ENCODE measurements around the gene CENPO. TPM values are rescaled to one million over a fixed set of nuclear protein-coding genes. Genes with fewer than 3 reads are reported as not detected.

CENPO gene
- total RNA-seq, 2 donors from 2014 or later: 27.3 to 40.3 TPM

GRCh38 chr2:24836206-24836605 lies 43.0 kb downstream of the CENPO start:
- no peak for DNase-seq
- Mint-ChIP-seq H3K27me3 (ENCODE audit: insufficient read depth) (no peaks in the 10 kb centered on the region), H3K4me3 (no peak overlapping the region), H3K27ac (no peak overlapping the region), H3K4me1 (peaks cover 13% of the 10 kb centered on the region), H3K9me3 (peaks cover 1% of the 10 kb centered on the region), H3K36me3 (ENCODE audit: low read depth) (peaks cover 27% of the 10 kb centered on the region)
- Histone ChIP-seq H3K4me1 (ENCODE audit: control insufficient read depth, insufficient read depth, low read length) (no peaks in the 10 kb centered on the region), H3K9me3 (ENCODE audit: control insufficient read depth, low read length) (peaks cover 6% of the 10 kb centered on the region), H3K36me3 (ENCODE audit: control insufficient read depth, insufficient read depth, low read length) (peaks cover 4% of the 10 kb centered on the region), H3K9ac (ENCODE audit: extremely low read depth, low read length, poor library complexity, severe bottlenecking) (no peak overlapping the region), H3K4me3 (ENCODE audit: low read length) (no peak overlapping the region), H3K27ac (ENCODE audit: low read depth, low read length) (no peak overlapping the region), H3K27me3 (ENCODE audit: control insufficient read depth, insufficient read depth, low read length, poor library complexity, severe bottlenecking) (no peaks in the 10 kb centered on the region)
- WGBS, 2 experiments (ENCODE audit: insufficient coverage in 1 of 2, insufficient read length in 1 of 2): 95 to 98% methylated on average over 8 of the region's 8 CpGs
- TF ChIP-seq CTCF (conservative IDR thresholded peaks at IDR 0.05): no peak

DNA sequence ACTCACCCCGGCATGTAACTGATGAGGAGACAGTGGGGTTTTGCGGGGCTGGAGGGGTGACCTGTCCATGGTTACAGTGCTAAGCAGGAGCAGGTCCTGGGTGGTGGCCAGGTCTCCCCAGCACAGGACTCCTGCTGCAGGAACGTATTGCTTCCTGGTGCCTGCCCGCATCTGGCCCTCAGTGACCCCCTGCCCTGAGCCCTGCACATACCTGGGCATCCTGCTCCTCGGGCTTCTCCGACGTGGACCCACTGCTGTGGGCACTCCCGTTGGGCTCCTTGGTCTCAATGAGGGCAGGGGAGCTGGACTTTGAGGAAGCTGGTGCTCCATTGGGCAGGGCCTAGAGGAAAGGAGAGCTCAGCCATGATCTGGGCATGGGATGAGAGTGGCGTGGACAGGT lies 43.5 kb downstream of the CENPO start:
- Histone ChIP-seq H3K27ac (ENCODE audit: low read depth, low read length) (no peak overlapping the region), H3K9me3 (ENCODE audit: control insufficient read depth, low read length) (peaks cover 6% of the 10 kb centered on the region), H3K4me1 (ENCODE audit: control insufficient read depth, insufficient read depth, low read length) (no peaks in the 10 kb centered on the region), H3K4me3 (ENCODE audit: low read length) (no peak overlapping the region), H3K27me3 (ENCODE audit: control insufficient read depth, insufficient read depth, low read length, poor library complexity, severe bottlenecking) (no peaks in the 10 kb centered on the region), H3K9ac (ENCODE audit: extremely low read depth, low read length, poor library complexity, severe bottlenecking) (no peak overlapping the region), H3K36me3 (ENCODE audit: control insufficient read depth, insufficient read depth, low read length) (peaks cover 4% of the 10 kb centered on the region)
- Mint-ChIP-seq H3K27me3 (ENCODE audit: insufficient read depth) (no peaks in the 10 kb centered on the region), H3K36me3 (ENCODE audit: low read depth) (peaks cover 27% of the 10 kb centered on the region), H3K27ac (no peak overlapping the region), H3K4me3 (no peak overlapping the region), H3K4me1 (peaks cover 13% of the 10 kb centered on the region), H3K9me3 (peaks cover 1% of the 10 kb centered on the region)
- WGBS, 2 experiments (ENCODE audit: insufficient coverage in 1 of 2, insufficient read length in 1 of 2): 92 to 93% methylated on average over 5 to 9 of the region's 9 CpGs
- DNase-seq: no peak
- no peak for TF ChIP-seq CTCF (conservative IDR thresholded peaks at IDR 0.05)

- no peak overlapping the region for H3K4me3 ChIP-seq (ENCODE audit: low read length)
- H3K4me1 Mint-ChIP-seq: peaks cover 5% of the 10 kb centered on the region
- no peak for DNase-seq
Measured at GRCh38 chr2:24837996-24838513, 44.8 kb downstream of the CENPO start.

More at GRCh38 chr2:24837996-24838513, 44.8 kb downstream of the CENPO start:
- Mint-ChIP-seq H3K4me3 (no peak overlapping the region), H3K36me3 (ENCODE audit: low read depth) (peaks cover 27% of the 10 kb centered on the region), H3K27me3 (ENCODE audit: insufficient read depth) (no peaks in the 10 kb centered on the region), H3K9me3 (peaks cover 1% of the 10 kb centered on the region), H3K27ac (no peak overlapping the region)
- peaks cover 4% of the 10 kb centered on the region for H3K36me3 ChIP-seq (ENCODE audit: control insufficient read depth, insufficient read depth, low read length)
- H3K9me3 ChIP-seq (ENCODE audit: control insufficient read depth, low read length): peaks cover 6% of the 10 kb centered on the region
- no peak for TF ChIP-seq CTCF (conservative IDR thresholded peaks at IDR 0.05)
- no peak overlapping the region for H3K27ac ChIP-seq (ENCODE audit: low read depth, low read length)
- H3K9ac ChIP-seq (ENCODE audit: extremely low read depth, low read length, poor library complexity, severe bottlenecking): no peak overlapping the region
- no peaks in the 10 kb centered on the region for H3K27me3 ChIP-seq (ENCODE audit: control insufficient read depth, insufficient read depth, low read length, poor library complexity, severe bottlenecking)
- WGBS, 2 experiments (ENCODE audit: insufficient coverage in 1 of 2, insufficient read length in 1 of 2): 93 to 100% methylated on average over 3 to 5 of the region's 5 CpGs
- no peaks in the 10 kb centered on the region for H3K4me1 ChIP-seq (ENCODE audit: control insufficient read depth, insufficient read depth, low read length)
